WTC11 (cell line): ENCODE results near the gene IL1RAPL1. TPM values are rescaled to one million over a fixed set of nuclear protein-coding genes. Genes with fewer than 3 reads are reported as not detected.

Experiments
- ATAC-seq: fragments of 200-7000 bp; cut with Tn5 transposase; 2 replicates; pipeline ENCODE4 v1.10.0; 2021; ENCODE audit warnings: mild to moderate bottlenecking, moderate library complexity
- CTCF ChIA-PET: fragments of 300-600 bp; sonication (Branson Sonifier 250); formaldehyde crosslinking; loops from one replicate; lab custom pipeline; 2021; ENCODE audit warnings: antibody characterized with exemption; lab: Charles Lee
- POLR2A ChIA-PET: fragments of 350-600 bp; sonication (Branson Sonifier 250); formaldehyde crosslinking; loops from one replicate; lab custom pipeline; 2021; ENCODE audit warnings: antibody characterized with exemption; lab: Charles Lee
- DNase-seq: peaks from one replicate; pipeline ENCODE4 v3.0.0; 2021; ENCODE audit warnings: low spot score
- H3K27ac Mint-ChIP-seq: 2 replicates; pipeline ENCODE4 v1.8.0; 2021; ENCODE audit warnings: mixed read lengths
- H3K27me3 Mint-ChIP-seq: 2 replicates; pipeline ENCODE4 v1.8.0; 2021; ENCODE audit warnings: low read depth, mild to moderate bottlenecking, moderate library complexity, mixed read lengths
- H3K36me3 Mint-ChIP-seq: 2 replicates; pipeline ENCODE4 v1.8.0; 2021; ENCODE audit warnings: mixed read lengths
- H3K4me1 Mint-ChIP-seq: 2 replicates; pipeline ENCODE4 v1.8.0; 2022; ENCODE audit warnings: mixed read lengths
- H3K4me3 Mint-ChIP-seq: 2 replicates; pipeline ENCODE4 v1.8.0; 2021; ENCODE audit warnings: mild to moderate bottlenecking, moderate library complexity, mixed read lengths
- H3K9me3 Mint-ChIP-seq: 2 replicates; pipeline ENCODE4 v1.8.0; 2021; ENCODE audit warnings: mixed read lengths
- CBFB ChIP-seq: sonication (generic); formaldehyde crosslinking; IDR thresholded peaks from 2 replicates; pipeline ENCODE4 v1.8.1; 2022; ENCODE audit warnings: mild to moderate bottlenecking, low read depth, missing genetic modification reagents
- CDX4 ChIP-seq: fragments of 250-450 bp; sonication (Bioruptor Pico); IDR thresholded peaks from 2 replicates; pipeline ENCODE4 v1.9.0; 2021; ENCODE audit warnings: moderate library complexity, mild to moderate bottlenecking, inconsistent platforms, borderline replicate concordance
- CREM ChIP-seq: sonication (generic); formaldehyde crosslinking; IDR thresholded peaks from 2 replicates; pipeline ENCODE4 v1.8.1; 2022; ENCODE audit warnings: mild to moderate bottlenecking, missing genetic modification reagents, moderate library complexity
- EMX1 ChIP-seq: fragments of 250-450 bp; sonication (Bioruptor Pico); IDR thresholded peaks from 2 replicates; pipeline ENCODE4 v1.8.0; 2021; ENCODE audit warnings: mild to moderate bottlenecking
- ERG ChIP-seq: fragments of 250-450 bp; sonication (Bioruptor Pico); IDR thresholded peaks from 2 replicates; pipeline ENCODE4 v1.8.0; 2021; ENCODE audit warnings: mild to moderate bottlenecking
- FOXJ3 ChIP-seq: sonication (generic); formaldehyde crosslinking; IDR thresholded peaks from 2 replicates; pipeline ENCODE4 v1.9.0; 2021; ENCODE audit warnings: missing genetic modification reagents, mild to moderate bottlenecking, borderline replicate concordance
- FOXP1 ChIP-seq: sonication (generic); formaldehyde crosslinking; IDR thresholded peaks from 2 replicates; pipeline ENCODE4 v1.8.0; 2022; ENCODE audit warnings: missing genetic modification reagents, mild to moderate bottlenecking, moderate library complexity, borderline replicate concordance
- JAZF1 ChIP-seq: fragments of 250-450 bp; sonication (Bioruptor Pico); IDR thresholded peaks from 2 replicates; pipeline ENCODE4 v1.9.0; 2021; ENCODE audit warnings: moderate library complexity, mild to moderate bottlenecking, inconsistent platforms
- SMAD3 ChIP-seq: sonication (generic); formaldehyde crosslinking; IDR thresholded peaks from 2 replicates; pipeline ENCODE4 v1.8.0; 2022; ENCODE audit warnings: missing genetic modification reagents, mild to moderate bottlenecking, borderline replicate concordance
- USF2 ChIP-seq: sonication (generic); formaldehyde crosslinking; IDR thresholded peaks from 2 replicates; pipeline ENCODE4 v1.8.1; 2023; ENCODE audit warnings: mild to moderate bottlenecking, missing genetic modification reagents, moderate library complexity
- ZNF317 ChIP-seq: sonication (generic); formaldehyde crosslinking; IDR thresholded peaks from 2 replicates; pipeline ENCODE4 v1.8.1; 2023; ENCODE audit warnings: low read depth, mild to moderate bottlenecking, moderate library complexity, missing genetic modification reagents, borderline replicate concordance
- ZNF396 ChIP-seq: fragments of 250-450 bp; sonication (Bioruptor Pico); IDR thresholded peaks from 2 replicates; pipeline ENCODE4 v1.8.0; 2021; ENCODE audit warnings: mild to moderate bottlenecking, moderate library complexity, borderline replicate concordance
- total RNA-seq: library from RNA; stranded (reverse); gene quantifications from 3 replicates; pipeline ENCODE4 v1.2.3, GENCODE V29; 2021
- TF ChIP-seq, protein P1 (sequence below): fragments of 200-600 bp; IDR thresholded peaks from 2 replicates; pipeline ENCODE4 v1.8.0; 2022; ENCODE audit warnings: antibody characterized with exemption
- TF ChIP-seq, protein P2 (sequence below): sonication (generic); formaldehyde crosslinking; IDR thresholded peaks from 2 replicates; pipeline ENCODE4 v1.8.1; 2023; ENCODE audit warnings: mild to moderate bottlenecking, missing genetic modification reagents, borderline replicate concordance
- TF ChIP-seq, protein P3 (sequence below): sonication (generic); formaldehyde crosslinking; IDR thresholded peaks from 2 replicates; pipeline ENCODE4 v1.8.1; 2022; ENCODE audit warnings: mild to moderate bottlenecking, missing genetic modification reagents, moderate library complexity, borderline replicate concordance
- TF ChIP-seq, protein P4 (sequence below): sonication (generic); formaldehyde crosslinking; conservative IDR thresholded peaks from 2 replicates; pipeline ENCODE4 v1.8.1; 2023; ENCODE audit warnings: mild to moderate bottlenecking, low read depth, missing genetic modification reagents, moderate library complexity
- TF ChIP-seq, protein P5 (sequence below): sonication (generic); formaldehyde crosslinking; IDR thresholded peaks from 2 replicates; pipeline ENCODE4 v1.8.1; 2022; ENCODE audit warnings: low read depth, mild to moderate bottlenecking, moderate library complexity, missing genetic modification reagents, borderline replicate concordance

IL1RAPL1 gene
- total RNA-seq, 1 experiment from 2014 or later = 0.13 TPM

- ChIA-PET POLR2A (no interaction called here), CTCF (no interaction called here)
- Mint-ChIP-seq H3K4me3 (no peak overlapping the region), H3K27me3 (no peaks in the 10 kb centered on the region), H3K4me1 (no peaks in the 10 kb centered on the region), H3K9me3 (no peaks in the 10 kb centered on the region), H3K27ac (no peak overlapping the region), H3K36me3 (no peaks in the 10 kb centered on the region)
- ATAC-seq (no peak), DNase-seq (no peak)
- no peak for TF ChIP-seq ERG (CRISPR knock-in tag)
- TF ChIP-seq USF2 (CRISPR knock-in tag) = no peak
- TF ChIP-seq, protein P1, sequence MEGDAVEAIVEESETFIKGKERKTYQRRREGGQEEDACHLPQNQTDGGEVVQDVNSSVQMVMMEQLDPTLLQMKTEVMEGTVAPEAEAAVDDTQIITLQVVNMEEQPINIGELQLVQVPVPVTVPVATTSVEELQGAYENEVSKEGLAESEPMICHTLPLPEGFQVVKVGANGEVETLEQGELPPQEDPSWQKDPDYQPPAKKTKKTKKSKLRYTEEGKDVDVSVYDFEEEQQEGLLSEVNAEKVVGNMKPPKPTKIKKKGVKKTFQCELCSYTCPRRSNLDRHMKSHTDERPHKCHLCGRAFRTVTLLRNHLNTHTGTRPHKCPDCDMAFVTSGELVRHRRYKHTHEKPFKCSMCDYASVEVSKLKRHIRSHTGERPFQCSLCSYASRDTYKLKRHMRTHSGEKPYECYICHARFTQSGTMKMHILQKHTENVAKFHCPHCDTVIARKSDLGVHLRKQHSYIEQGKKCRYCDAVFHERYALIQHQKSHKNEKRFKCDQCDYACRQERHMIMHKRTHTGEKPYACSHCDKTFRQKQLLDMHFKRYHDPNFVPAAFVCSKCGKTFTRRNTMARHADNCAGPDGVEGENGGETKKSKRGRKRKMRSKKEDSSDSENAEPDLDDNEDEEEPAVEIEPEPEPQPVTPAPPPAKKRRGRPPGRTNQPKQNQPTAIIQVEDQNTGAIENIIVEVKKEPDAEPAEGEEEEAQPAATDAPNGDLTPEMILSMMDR = no peak
- TF ChIP-seq, protein P2, sequence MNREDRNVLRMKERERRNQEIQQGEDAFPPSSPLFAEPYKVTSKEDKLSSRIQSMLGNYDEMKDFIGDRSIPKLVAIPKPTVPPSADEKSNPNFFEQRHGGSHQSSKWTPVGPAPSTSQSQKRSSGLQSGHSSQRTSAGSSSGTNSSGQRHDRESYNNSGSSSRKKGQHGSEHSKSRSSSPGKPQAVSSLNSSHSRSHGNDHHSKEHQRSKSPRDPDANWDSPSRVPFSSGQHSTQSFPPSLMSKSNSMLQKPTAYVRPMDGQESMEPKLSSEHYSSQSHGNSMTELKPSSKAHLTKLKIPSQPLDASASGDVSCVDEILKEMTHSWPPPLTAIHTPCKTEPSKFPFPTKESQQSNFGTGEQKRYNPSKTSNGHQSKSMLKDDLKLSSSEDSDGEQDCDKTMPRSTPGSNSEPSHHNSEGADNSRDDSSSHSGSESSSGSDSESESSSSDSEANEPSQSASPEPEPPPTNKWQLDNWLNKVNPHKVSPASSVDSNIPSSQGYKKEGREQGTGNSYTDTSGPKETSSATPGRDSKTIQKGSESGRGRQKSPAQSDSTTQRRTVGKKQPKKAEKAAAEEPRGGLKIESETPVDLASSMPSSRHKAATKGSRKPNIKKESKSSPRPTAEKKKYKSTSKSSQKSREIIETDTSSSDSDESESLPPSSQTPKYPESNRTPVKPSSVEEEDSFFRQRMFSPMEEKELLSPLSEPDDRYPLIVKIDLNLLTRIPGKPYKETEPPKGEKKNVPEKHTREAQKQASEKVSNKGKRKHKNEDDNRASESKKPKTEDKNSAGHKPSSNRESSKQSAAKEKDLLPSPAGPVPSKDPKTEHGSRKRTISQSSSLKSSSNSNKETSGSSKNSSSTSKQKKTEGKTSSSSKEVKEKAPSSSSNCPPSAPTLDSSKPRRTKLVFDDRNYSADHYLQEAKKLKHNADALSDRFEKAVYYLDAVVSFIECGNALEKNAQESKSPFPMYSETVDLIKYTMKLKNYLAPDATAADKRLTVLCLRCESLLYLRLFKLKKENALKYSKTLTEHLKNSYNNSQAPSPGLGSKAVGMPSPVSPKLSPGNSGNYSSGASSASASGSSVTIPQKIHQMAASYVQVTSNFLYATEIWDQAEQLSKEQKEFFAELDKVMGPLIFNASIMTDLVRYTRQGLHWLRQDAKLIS = no peak
- no peak for TF ChIP-seq CREM (CRISPR knock-in tag)
- TF ChIP-seq, protein P3, sequence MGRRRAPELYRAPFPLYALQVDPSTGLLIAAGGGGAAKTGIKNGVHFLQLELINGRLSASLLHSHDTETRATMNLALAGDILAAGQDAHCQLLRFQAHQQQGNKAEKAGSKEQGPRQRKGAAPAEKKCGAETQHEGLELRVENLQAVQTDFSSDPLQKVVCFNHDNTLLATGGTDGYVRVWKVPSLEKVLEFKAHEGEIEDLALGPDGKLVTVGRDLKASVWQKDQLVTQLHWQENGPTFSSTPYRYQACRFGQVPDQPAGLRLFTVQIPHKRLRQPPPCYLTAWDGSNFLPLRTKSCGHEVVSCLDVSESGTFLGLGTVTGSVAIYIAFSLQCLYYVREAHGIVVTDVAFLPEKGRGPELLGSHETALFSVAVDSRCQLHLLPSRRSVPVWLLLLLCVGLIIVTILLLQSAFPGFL (CRISPR knock-in tag) = no peak
- TF ChIP-seq SMAD3 (CRISPR knock-in tag) = no peak
- no peak for TF ChIP-seq ZNF396 (CRISPR knock-in tag)
- TF ChIP-seq FOXP1 (CRISPR knock-in tag) = no peak
- TF ChIP-seq CBFB = no peak
- TF ChIP-seq JAZF1 = no peak
- TF ChIP-seq, protein P4, sequence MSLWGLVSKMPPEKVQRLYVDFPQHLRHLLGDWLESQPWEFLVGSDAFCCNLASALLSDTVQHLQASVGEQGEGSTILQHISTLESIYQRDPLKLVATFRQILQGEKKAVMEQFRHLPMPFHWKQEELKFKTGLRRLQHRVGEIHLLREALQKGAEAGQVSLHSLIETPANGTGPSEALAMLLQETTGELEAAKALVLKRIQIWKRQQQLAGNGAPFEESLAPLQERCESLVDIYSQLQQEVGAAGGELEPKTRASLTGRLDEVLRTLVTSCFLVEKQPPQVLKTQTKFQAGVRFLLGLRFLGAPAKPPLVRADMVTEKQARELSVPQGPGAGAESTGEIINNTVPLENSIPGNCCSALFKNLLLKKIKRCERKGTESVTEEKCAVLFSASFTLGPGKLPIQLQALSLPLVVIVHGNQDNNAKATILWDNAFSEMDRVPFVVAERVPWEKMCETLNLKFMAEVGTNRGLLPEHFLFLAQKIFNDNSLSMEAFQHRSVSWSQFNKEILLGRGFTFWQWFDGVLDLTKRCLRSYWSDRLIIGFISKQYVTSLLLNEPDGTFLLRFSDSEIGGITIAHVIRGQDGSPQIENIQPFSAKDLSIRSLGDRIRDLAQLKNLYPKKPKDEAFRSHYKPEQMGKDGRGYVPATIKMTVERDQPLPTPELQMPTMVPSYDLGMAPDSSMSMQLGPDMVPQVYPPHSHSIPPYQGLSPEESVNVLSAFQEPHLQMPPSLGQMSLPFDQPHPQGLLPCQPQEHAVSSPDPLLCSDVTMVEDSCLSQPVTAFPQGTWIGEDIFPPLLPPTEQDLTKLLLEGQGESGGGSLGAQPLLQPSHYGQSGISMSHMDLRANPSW = no peak
- TF ChIP-seq EMX1 = no peak
- TF ChIP-seq, protein P5, sequence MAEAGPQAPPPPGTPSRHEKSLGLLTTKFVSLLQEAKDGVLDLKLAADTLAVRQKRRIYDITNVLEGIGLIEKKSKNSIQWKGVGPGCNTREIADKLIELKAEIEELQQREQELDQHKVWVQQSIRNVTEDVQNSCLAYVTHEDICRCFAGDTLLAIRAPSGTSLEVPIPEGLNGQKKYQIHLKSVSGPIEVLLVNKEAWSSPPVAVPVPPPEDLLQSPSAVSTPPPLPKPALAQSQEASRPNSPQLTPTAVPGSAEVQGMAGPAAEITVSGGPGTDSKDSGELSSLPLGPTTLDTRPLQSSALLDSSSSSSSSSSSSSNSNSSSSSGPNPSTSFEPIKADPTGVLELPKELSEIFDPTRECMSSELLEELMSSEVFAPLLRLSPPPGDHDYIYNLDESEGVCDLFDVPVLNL = no peak
- TF ChIP-seq ZNF317 (CRISPR knock-in tag) = no peak
- no peak for TF ChIP-seq CDX4 (CRISPR knock-in tag)
- TF ChIP-seq FOXJ3 (CRISPR knock-in tag) = no peak
These were observed 1275.0 kb downstream of the IL1RAPL1 start for GRCh38 chrX:29862126-29862677.
